Bronchial smooth muscle cell (primary cell): ENCODE measurements around the gene HSD11B1L. TPM values are rescaled to one million over a fixed set of nuclear protein-coding genes. Genes with fewer than 3 reads are reported as not detected.

Source experiments
- total RNA-seq: library from RNA; depleted of rRNA; stranded (reverse); fragments of >200 nt; gene quantifications from 2 replicates; pipeline ENCODE4 v1.2.1, GENCODE V29; 2014

The HSD11B1L gene, protein sequence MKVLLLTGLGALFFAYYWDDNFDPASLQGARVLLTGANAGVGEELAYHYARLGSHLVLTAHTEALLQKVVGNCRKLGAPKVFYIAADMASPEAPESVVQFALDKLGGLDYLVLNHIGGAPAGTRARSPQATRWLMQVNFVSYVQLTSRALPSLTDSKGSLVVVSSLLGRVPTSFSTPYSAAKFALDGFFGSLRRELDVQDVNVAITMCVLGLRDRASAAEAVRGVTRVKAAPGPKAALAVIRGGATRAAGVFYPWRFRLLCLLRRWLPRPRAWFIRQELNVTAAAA
- 10.5 and 12.0 TPM in 2 replicates for total RNA-seq

DNA sequence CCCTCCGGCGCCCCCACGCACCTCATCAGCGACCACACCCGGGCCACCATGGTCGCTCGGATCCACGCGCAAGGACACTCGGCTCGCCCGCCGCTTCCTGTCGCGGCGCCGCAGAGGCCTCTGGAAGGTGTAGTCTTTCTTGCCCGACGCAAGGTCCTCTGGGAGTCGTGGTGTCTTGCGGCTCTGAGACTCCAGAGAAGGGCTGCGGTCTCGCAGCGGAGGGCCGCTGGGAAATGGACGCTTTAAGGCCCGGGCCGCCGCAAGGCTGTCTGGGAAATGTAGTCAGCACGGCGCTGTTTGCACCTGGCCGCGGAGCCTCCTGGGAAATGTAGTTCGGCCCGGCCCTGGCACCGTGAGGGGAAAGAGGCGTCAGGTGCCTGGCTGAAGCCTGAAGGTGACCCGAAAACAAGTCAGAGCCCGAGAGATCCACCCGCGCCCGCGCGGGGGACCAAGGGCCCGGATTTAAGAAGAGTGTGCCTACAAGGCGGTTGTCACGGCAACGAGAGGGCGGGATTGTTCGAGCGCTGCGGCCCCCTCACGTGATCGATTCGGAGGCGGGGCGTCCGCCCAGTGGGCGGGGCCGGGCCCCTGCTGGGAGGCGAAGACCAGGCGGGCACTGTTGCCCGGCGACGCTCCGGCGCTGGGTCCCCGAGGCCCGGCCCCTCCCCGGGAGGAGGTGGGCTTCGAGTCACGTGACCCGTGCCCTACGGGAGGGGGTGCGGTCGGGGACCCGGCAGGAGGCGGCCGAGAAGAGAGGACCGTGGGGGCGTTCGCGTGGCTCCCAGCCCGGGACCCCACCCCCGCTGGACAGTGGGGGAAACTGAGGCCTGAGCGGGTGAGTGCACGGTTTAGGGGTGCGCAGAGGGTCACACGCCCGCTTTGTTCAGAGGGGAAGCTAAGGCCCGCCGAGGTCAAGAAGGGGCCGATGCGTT lies at the start of gene HSD11B1L, which contains the start of gene MICOS13:
HSD11B1L (plus strand) TSS at position 591 of the 932 bp plus-strand sequence. CDS start 3,806 bp downstream, outside the sequence.
MICOS13 (minus strand) TSS at position 80 of the 932 bp plus-strand sequence; CDS start at position 50, 30 bp downstream.

DNA sequence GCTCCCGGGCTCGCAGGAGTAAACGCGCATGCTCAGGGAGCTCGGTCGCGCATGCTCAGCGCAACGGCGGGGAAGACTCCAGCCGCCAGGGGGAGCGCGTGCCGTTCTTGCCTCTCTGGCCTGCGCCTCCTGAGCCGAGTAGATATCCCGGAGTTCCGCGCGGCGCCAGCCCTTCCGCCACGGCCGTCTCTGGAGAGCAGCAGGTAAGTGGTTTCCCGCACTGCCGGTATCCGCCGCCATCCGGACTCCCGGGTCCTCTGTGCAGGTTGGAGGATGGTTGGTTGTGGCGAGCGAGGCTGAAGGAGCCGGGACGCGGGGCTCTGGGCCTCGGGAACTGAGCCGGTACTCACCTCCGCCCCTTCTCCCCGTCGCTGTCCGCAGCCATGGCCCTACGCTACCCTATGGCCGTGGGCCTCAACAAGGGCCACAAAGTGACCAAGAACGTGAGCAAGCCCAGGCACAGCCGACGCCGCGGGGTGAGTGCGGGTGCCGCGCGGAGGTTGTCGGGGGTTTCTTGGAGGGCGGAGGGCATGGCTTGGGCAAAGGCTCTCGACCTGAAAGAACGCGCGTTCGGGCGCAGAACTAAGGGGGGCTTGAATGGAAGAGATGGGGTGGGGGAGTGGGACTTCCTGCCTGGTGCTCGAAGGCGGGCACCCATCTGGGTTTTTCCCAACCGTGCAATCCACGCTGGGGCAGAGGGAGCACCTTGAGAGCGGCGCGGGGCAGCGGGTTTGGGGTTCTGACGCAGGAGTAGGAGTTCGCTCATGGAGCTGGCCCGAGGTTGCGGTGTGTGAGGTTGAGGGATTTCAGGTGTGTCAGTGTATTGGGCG lies 9.5 kb downstream of the HSD11B1L start, which contains the start of gene RPL36:
RPL36 (plus strand) TSS at position 171 of the 830 bp plus-strand sequence; CDS start at position 384, 213 bp downstream.

DNA sequence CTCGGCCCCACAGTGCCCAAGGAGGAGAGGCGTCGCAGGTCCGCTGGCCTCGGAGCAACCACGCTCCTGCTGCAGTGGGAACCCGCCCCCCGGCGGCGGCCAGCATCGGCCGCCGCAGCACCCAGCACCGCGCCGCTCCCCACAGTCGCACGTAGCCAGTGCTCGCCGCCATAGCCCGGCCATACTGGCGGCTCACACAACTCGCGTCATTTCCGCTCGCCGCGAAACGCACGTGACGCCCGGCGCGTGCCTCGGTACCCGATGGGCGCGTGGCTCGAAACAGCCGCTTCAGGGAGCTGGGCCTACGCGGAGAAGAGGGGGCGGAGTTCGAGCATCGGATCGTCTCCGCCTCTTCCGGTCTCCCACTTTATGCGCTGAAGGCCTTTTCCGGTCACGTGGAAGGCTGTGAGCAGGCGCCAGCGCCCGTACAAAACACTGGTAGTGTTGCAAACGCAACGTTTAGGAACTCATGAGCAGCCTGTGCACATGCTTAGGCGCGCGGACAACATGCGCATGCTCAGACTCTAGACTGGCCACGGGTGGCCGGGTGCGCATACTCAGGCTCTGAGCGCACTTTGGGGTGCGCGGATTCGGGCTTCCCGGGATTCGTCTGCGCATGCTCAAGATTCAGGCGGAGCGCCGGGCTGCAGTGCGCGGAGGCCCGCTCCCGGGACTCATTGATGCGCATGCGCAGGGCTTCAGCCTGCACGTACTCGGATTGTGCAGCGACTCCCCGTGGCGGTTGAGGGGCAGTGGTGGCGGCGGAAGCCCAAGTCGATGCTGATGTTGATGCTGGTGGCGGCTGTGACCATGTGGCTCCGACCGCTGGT lies 39.3 kb downstream of the HSD11B1L start, which contains the start of the genes CATSPERD and LONP1:
CATSPERD (plus strand) TSS at position 677 of the 830 bp plus-strand sequence; CDS start at position 778, 101 bp downstream.
LONP1 (minus strand) TSS at position 186 of the 830 bp plus-strand sequence; CDS start at position 172, 14 bp downstream.

Other genes with a start within 250 kb of the HSD11B1L start
- gene ZNRF4, start 225.6 kb upstream of the HSD11B1L start, total RNA-seq: not detected in 2 replicates
- gene TINCR, start 113.1 kb upstream of the HSD11B1L start, total RNA-seq: under 0.01 TPM in 2 replicates
- gene SAFB2, start 58.3 kb upstream of the HSD11B1L start, total RNA-seq: 31.1 and 48.9 TPM in 2 replicates
- 54.8 and 55.3 TPM in 2 replicates for gene SAFB, start 57.9 kb upstream of the HSD11B1L start, total RNA-seq
- gene MICOS13, start 511 bp upstream of the HSD11B1L start, total RNA-seq: 59.5 and 69.2 TPM in 2 replicates
- 624 and 820 TPM in 2 replicates for gene RPL36, start 9.3 kb downstream of the HSD11B1L start, total RNA-seq
- gene LONP1, start 39.1 kb downstream of the HSD11B1L start, total RNA-seq: 71.9 and 105 TPM in 2 replicates
- not detected in 2 replicates for gene CATSPERD, start 39.6 kb downstream of the HSD11B1L start, total RNA-seq
- gene PRR22, start 103.7 kb downstream of the HSD11B1L start, total RNA-seq: 0.09 and 0.16 TPM in 2 replicates
- gene DUS3L, start 110.1 kb downstream of the HSD11B1L start, total RNA-seq: 22.9 and 31.2 TPM in 2 replicates
- under 0.01 and 0.17 TPM in 2 replicates for gene NRTN, start 124.0 kb downstream of the HSD11B1L start, total RNA-seq
- gene FUT6, start 158.7 kb downstream of the HSD11B1L start, total RNA-seq: 0.09 and 0.16 TPM in 2 replicates
- not detected in 2 replicates for gene FUT3, start 170.4 kb downstream of the HSD11B1L start, total RNA-seq
- not detected in 2 replicates for gene FUT5, start 189.5 kb downstream of the HSD11B1L start, total RNA-seq
- gene NDUFA11, start 222.8 kb downstream of the HSD11B1L start, total RNA-seq: 230 and 313 TPM in 2 replicates
- 6.4 and 7.6 TPM in 2 replicates for gene VMAC, start 223.8 kb downstream of the HSD11B1L start, total RNA-seq
- gene CAPS, start 233.2 kb downstream of the HSD11B1L start, total RNA-seq: 4.6 and 8.8 TPM in 2 replicates